ENCODE measurements around the gene NUP210L. TPM values are rescaled to one million over a fixed set of nuclear protein-coding genes. Genes with fewer than 3 reads are reported as not detected.

Gene NUP210L
- total RNA-seq, 4 donors from 2014 or later = 0.13 to 0.38 (median 0.22) TPM; not detected in 1

GRCh38 chr1:154158307-154159125 lies 3.6 kb upstream of the NUP210L start:
- no peaks in the 10 kb centered on the region for H3K9me3 ChIP-seq
- H3K27me3 ChIP-seq = no peaks in the 10 kb centered on the region
- H3K4me1 ChIP-seq = peaks cover 14 to 24% of the 10 kb centered on the region in 2 donors
- DNase-seq = no peak
- intact Hi-C loops (cut with DNase I) = no loop called here
- 84 to 88% methylated on average over 8 of the region's 8 CpGs for WGBS, 2 donors
- peaks cover 18 to 22% of the 10 kb centered on the region in 2 donors for H3K36me3 ChIP-seq
- H3K27ac ChIP-seq = peak overlapping the region in 1 of 3 donors; percentile 54
- TF ChIP-seq POLR2A (IDR thresholded peaks at IDR 0.05) (no peak), CTCF (IDR thresholded peaks at IDR 0.05) (no peak)
- H3K4me3 ChIP-seq (replicated peaks in 1 of 3) = no peak overlapping the region

GRCh38 chr1:154157520-154158306 lies 2.8 kb upstream of the NUP210L start:
- Histone ChIP-seq H3K36me3 (peaks cover 18 to 22% of the 10 kb centered on the region in 2 donors), H3K27me3 (no peaks in the 10 kb centered on the region), H3K4me1 (peaks cover 14 to 24% of the 10 kb centered on the region in 2 donors), H3K4me3 (replicated peaks in 1 of 3) (no peak overlapping the region), H3K9me3 (no peaks in the 10 kb centered on the region), H3K27ac (peak overlapping the region in 1 of 3 donors; percentile 54)
- TF ChIP-seq POLR2A (IDR thresholded peaks at IDR 0.05) (no peak), CTCF (IDR thresholded peaks at IDR 0.05) (no peak)
- no peak for DNase-seq
- intact Hi-C loops (cut with DNase I) = no loop called here
- WGBS, 2 donors = 66 to 74% methylated on average over 7 of the region's 7 CpGs

- Histone ChIP-seq H3K4me1 (peaks cover 14 to 27% of the 10 kb centered on the region in 2 donors), H3K27ac (peak overlapping the region; percentile 11 to 85 (median 81)), H3K36me3 (peaks cover 14 to 19% of the 10 kb centered on the region in 2 donors), H3K4me3 (replicated peaks in 1 of 3) (no peak overlapping the region), H3K27me3 (no peaks in the 10 kb centered on the region), H3K9me3 (no peaks in the 10 kb centered on the region)
- peak; percentile 56 to 73 for DNase-seq
- WGBS, 2 donors = 9 to 10% methylated on average over 9 of the region's 9 CpGs
- peak in 1 of 2 donors; percentile 25 for TF ChIP-seq POLR2A (IDR thresholded peaks at IDR 0.05)
- no peak for TF ChIP-seq CTCF (IDR thresholded peaks at IDR 0.05)
- intact Hi-C loops (cut with DNase I) = no loop called here
Observed at GRCh38 chr1:154155251-154155650, 378 bp upstream of the NUP210L start.

DNA sequence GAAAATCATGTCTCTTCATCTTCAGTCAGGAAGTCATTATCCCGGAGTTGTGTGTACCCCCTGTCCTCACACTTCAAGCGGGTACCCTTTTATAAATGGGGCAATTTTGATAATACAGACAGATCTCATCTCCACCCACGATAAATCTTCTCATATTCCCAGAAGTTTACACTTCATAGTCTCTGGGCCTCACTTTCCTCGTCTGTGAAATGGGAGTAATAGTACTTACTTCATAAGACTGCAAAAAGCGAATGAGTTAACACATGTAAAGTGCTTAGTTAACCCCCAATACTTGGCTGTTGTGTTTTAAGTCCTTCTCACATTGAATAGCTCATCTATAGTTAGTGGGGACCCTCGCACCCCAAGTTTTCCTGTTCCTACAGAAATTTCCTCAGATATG lies 820 bp downstream of the NUP210L start:
- H3K27me3 ChIP-seq = no peaks in the 10 kb centered on the region
- H3K4me1 ChIP-seq = peaks cover 14 to 27% of the 10 kb centered on the region in 2 donors
- intact Hi-C loops (cut with DNase I) = no loop called here
- no peak for TF ChIP-seq CTCF (IDR thresholded peaks at IDR 0.05)
- TF ChIP-seq POLR2A (IDR thresholded peaks at IDR 0.05) = no peak
- no peaks in the 10 kb centered on the region for H3K9me3 ChIP-seq
- WGBS, 2 donors = 96 to 97% methylated on average over 6 of the region's 6 CpGs
- H3K36me3 ChIP-seq = peaks cover 6 to 11% of the 10 kb centered on the region in 2 donors
- DNase-seq = no peak
- H3K4me3 ChIP-seq (replicated peaks in 1 of 3) = no peak overlapping the region
- H3K27ac ChIP-seq = peak overlapping the region in 2 of 3 donors; percentile 81 to 85

Measured in thyroid gland (tissue), 4 donors.